DOHH2 (cell line): ENCODE results near the gene SEC22B.
"Not testable (repeated sequence)": the region's sequence is repeated elsewhere in the genome, so short reads cannot be mapped to it uniquely, and the experiment has no call there.

Experiments used
- H3F3A ChIP-seq: fragments of 200-600 bp; sonication (generic), shearing (Covaris generic); 2 replicates; pipeline ENCODE4 v1.6.0; 2016; ENCODE audit warnings: antibody characterized with exemption, mild to moderate bottlenecking; ENCODE audit not compliant: control insufficient read depth, insufficient read depth
- H3K27ac ChIP-seq: fragments of 200-600 bp; sonication (generic); 2 replicates; pipeline ENCODE4 v1.5.1; 2014; ENCODE audit warnings: low read depth, mild to moderate bottlenecking, low read length, moderate library complexity
- H3K27me3 ChIP-seq: fragments of 200-600 bp; sonication (generic); 2 replicates; pipeline ENCODE4 v1.6.1; 2014; ENCODE audit warnings: mild to moderate bottlenecking, low read length, mixed read lengths; ENCODE audit not compliant: control insufficient read depth
- H3K36me3 ChIP-seq: fragments of 200-600 bp; sonication (generic); 2 replicates; pipeline ENCODE4 v1.6.1; 2014; ENCODE audit warnings: mild to moderate bottlenecking, low read length, moderate library complexity, mixed read lengths; ENCODE audit not compliant: control insufficient read depth
- H3K4me1 ChIP-seq: fragments of 200-600 bp; sonication (generic); 2 replicates; pipeline ENCODE4 v1.6.1; 2014; ENCODE audit warnings: mild to moderate bottlenecking, low read length, mixed read lengths; ENCODE audit not compliant: control insufficient read depth
- H3K4me2 ChIP-seq: fragments of 200-600 bp; sonication (generic); 2 replicates; pipeline ENCODE4 v1.6.0; 2014; ENCODE audit warnings: mild to moderate bottlenecking, low read length, moderate library complexity
- H3K4me3 ChIP-seq: fragments of 200-600 bp; sonication (generic); 2 replicates; pipeline ENCODE4 v1.5.1; 2014; ENCODE audit warnings: mild to moderate bottlenecking, low read length, mixed read lengths
- H3K79me2 ChIP-seq: fragments of 200-600 bp; sonication (generic); 2 replicates; pipeline ENCODE4 v1.6.1; 2014; ENCODE audit warnings: mild to moderate bottlenecking, low read length, mixed read lengths; ENCODE audit not compliant: control insufficient read depth
- H3K9me2 ChIP-seq: fragments of 200-600 bp; sonication (generic); replicated peaks from 2 replicates; pipeline ENCODE4 v1.6.1; 2014; ENCODE audit warnings: mild to moderate bottlenecking, low read length, mixed read lengths; ENCODE audit not compliant: control insufficient read depth
- H3K9me3 ChIP-seq: fragments of 200-600 bp; sonication (generic); 2 replicates; pipeline ENCODE4 v1.6.1; 2014; ENCODE audit warnings: antibody characterized with exemption, low read length, mixed read lengths; ENCODE audit not compliant: control insufficient read depth, insufficient read depth
- H4K20me1 ChIP-seq: fragments of 200-600 bp; sonication (generic); 2 replicates; pipeline ENCODE4 v1.6.0; 2014; ENCODE audit warnings: low read depth, mild to moderate bottlenecking, antibody characterized with exemption, low read length, moderate library complexity; ENCODE audit not compliant: control insufficient read depth, insufficient read depth

The SEC22B gene

GRCh38 chr1:120111008-120111407 is 65.3 kb downstream of the SEC22B start:
- H3K27me3 ChIP-seq = not testable (repeated sequence)

GRCh38 chr1:120109656-120110055 is 66.7 kb downstream of the SEC22B start:
- H3K9me3 ChIP-seq, H4K20me1 ChIP-seq, H3K27ac ChIP-seq, H3K4me3 ChIP-seq, H3K4me1 ChIP-seq, H3K36me3 ChIP-seq, H3K27me3 ChIP-seq, H3K4me2 ChIP-seq, H3K79me2 ChIP-seq, H3K9me2 ChIP-seq, H3F3A ChIP-seq: not testable (repeated sequence)

More at GRCh38 chr1:120111008-120111407, 65.3 kb downstream of the SEC22B start:
- not testable (repeated sequence) for H3K79me2 ChIP-seq, H3K4me2 ChIP-seq, H3K36me3 ChIP-seq, H3K4me3 ChIP-seq, H4K20me1 ChIP-seq, H3K9me3 ChIP-seq, H3K4me1 ChIP-seq, H3F3A ChIP-seq, H3K27ac ChIP-seq, H3K9me2 ChIP-seq

- not testable (repeated sequence) for H3K79me2 ChIP-seq, H3K9me2 ChIP-seq, H3K27me3 ChIP-seq, H3K27ac ChIP-seq, H3K4me2 ChIP-seq, H3K4me1 ChIP-seq, H3K9me3 ChIP-seq, H4K20me1 ChIP-seq, H3K36me3 ChIP-seq, H3K4me3 ChIP-seq, H3F3A ChIP-seq
These were observed 67.1 kb downstream of the SEC22B start for GRCh38 chr1:120109180-120109579.

GRCh38 chr1:120105288-120105687 is 71.0 kb downstream of the SEC22B start:
- H3K4me3 ChIP-seq, H3K27me3 ChIP-seq, H4K20me1 ChIP-seq, H3K27ac ChIP-seq, H3K9me3 ChIP-seq, H3K4me1 ChIP-seq, H3F3A ChIP-seq, H3K36me3 ChIP-seq, H3K4me2 ChIP-seq, H3K79me2 ChIP-seq, H3K9me2 ChIP-seq: not testable (repeated sequence)

GRCh38 chr1:120103768-120104167 is 72.6 kb downstream of the SEC22B start:
- not testable (repeated sequence) for H3K4me2 ChIP-seq, H3K27me3 ChIP-seq, H3K79me2 ChIP-seq, H3K4me3 ChIP-seq, H3K9me2 ChIP-seq, H3K36me3 ChIP-seq, H3K9me3 ChIP-seq, H3F3A ChIP-seq, H3K27ac ChIP-seq, H4K20me1 ChIP-seq, H3K4me1 ChIP-seq

GRCh38 chr1:120101593-120101992 is 74.7 kb downstream of the SEC22B start:
- H3F3A ChIP-seq, H3K27ac ChIP-seq, H3K9me2 ChIP-seq, H3K4me1 ChIP-seq, H3K4me2 ChIP-seq, H4K20me1 ChIP-seq, H3K27me3 ChIP-seq, H3K36me3 ChIP-seq, H3K4me3 ChIP-seq, H3K79me2 ChIP-seq, H3K9me3 ChIP-seq: not testable (repeated sequence)
